ENCODE measurements around the gene VRK3. TPM values are rescaled to one million over a fixed set of nuclear protein-coding genes. Genes with fewer than 3 reads are reported as not detected.

VRK3 gene
- total and polyA plus RNA-seq, 2 donors (not counting 3 experiments of a cell fraction or from before 2014, with no cell fraction given): 20.4 to 36.0 TPM

DNA sequence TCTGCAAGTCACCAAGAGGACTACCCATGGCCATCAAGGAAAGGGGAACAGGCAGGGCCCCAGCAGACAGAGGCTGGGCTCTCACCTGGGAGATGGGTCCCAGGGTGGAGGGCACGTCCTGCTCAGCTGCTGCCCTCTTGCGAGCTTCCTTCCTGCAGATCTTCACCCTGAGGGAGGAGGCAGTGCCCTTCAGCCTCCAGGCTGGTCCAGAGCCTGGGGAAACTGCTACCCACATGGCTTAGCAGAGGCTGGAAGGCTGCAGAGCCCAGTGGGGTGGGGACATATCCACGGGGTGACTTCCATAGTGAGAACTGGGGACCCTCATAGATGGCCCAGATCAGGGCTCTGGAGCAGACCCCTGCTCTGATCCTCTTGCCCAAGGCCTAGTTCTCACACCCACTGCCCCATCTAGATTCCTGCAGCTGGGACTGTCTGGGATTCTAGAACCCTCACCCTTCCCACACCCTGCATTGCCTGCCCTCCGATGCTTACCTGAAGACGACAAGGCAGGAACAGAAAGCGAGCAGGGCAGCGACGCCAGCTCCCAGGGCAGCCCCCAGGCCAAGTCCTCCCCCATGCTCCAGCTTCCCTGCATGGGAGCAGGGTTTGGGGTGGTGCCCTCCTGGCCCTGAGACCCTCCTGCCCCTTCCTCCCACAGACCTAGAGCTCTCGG is 73.2 kb downstream of the VRK3 start:
- CTCF ChIA-PET: interaction anchor here (2.3 kb wide), 1 partner anchor 14 kb away, joined by 5 read pairs; no protein-coding TSS in a partner anchor
- no peak for DNase-seq (ENCODE audit: low read depth, low spot score)
- intact Hi-C loops (cut with micrococcal nuclease): no loop called here

More for the DNA sequence above, 73.2 kb downstream of the VRK3 start:
- H3K9ac ChIP-seq (replicated peaks; ENCODE audit: extremely low read depth, insufficient read depth, low read length): no peak overlapping the region
- TF ChIP-seq, protein P1, sequence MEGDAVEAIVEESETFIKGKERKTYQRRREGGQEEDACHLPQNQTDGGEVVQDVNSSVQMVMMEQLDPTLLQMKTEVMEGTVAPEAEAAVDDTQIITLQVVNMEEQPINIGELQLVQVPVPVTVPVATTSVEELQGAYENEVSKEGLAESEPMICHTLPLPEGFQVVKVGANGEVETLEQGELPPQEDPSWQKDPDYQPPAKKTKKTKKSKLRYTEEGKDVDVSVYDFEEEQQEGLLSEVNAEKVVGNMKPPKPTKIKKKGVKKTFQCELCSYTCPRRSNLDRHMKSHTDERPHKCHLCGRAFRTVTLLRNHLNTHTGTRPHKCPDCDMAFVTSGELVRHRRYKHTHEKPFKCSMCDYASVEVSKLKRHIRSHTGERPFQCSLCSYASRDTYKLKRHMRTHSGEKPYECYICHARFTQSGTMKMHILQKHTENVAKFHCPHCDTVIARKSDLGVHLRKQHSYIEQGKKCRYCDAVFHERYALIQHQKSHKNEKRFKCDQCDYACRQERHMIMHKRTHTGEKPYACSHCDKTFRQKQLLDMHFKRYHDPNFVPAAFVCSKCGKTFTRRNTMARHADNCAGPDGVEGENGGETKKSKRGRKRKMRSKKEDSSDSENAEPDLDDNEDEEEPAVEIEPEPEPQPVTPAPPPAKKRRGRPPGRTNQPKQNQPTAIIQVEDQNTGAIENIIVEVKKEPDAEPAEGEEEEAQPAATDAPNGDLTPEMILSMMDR (IDR thresholded peaks at IDR 0.05; ENCODE audit: extremely low read depth in 1 of 2, insufficient read depth in 1 of 2, low read depth in 1 of 2, low read length in 2 of 2): no peak
- no peak for TF ChIP-seq FOS (IDR thresholded peaks at IDR 0.05; ENCODE audit: borderline replicate concordance, insufficient read depth, low read length)
- TF ChIP-seq EZH2 (IDR thresholded peaks at IDR 0.05; ENCODE audit: borderline replicate concordance, low read depth, low read length, severe bottlenecking): no peak
- TF ChIP-seq GATA2 (IDR thresholded peaks at IDR 0.05; ENCODE audit: insufficient read depth, insufficient read length, low read depth, low read length): no peak
- TF ChIP-seq POLR2A (IDR thresholded peaks at IDR 0.05; ENCODE audit: low read depth, low read length): no peak
- no peak for TF ChIP-seq MYC (IDR thresholded peaks at IDR 0.05; ENCODE audit: low read depth, low read length)
- no peak for TF ChIP-seq POLR2AphosphoS5 (IDR thresholded peaks at IDR 0.05; ENCODE audit: insufficient read depth, low read depth, low read length)
- TF ChIP-seq, protein P2, sequence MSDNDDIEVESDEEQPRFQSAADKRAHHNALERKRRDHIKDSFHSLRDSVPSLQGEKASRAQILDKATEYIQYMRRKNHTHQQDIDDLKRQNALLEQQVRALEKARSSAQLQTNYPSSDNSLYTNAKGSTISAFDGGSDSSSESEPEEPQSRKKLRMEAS (IDR thresholded peaks at IDR 0.05; ENCODE audit: insufficient read depth, insufficient read length): no peak
- no TSS peak for BruUV-seq (replicated peaks)
- H3K4me2 ChIP-seq (ENCODE audit: insufficient read depth, low read length): no peak overlapping the region
- POLR2A ChIA-PET: no interaction called here
- peaks cover 5% of the 10 kb centered on the region for H3K4me1 ChIP-seq (ENCODE audit: control insufficient read depth, extremely low read depth, insufficient read depth, low read length)
- H3K36me3 ChIP-seq (ENCODE audit: control insufficient read depth in 2 of 2, extremely low read depth in 1 of 2, insufficient read depth in 2 of 2, low read length in 2 of 2): no peaks in the 10 kb centered on the region
- no peaks in the 10 kb centered on the region for H4K20me1 ChIP-seq (replicated peaks; ENCODE audit: control insufficient read depth, extremely low read depth, insufficient read depth, low read length)
- no peak overlapping the region for H3K27ac ChIP-seq (ENCODE audit: insufficient read depth, low read depth, low read length)
- dilution Hi-C loops (cut with MboI; ENCODE audit: extremely low pct_ligation_motif_present, low sequenced_read_pairs): no loop called here
- H2AFZ ChIP-seq (ENCODE audit: low read depth, low read length): no peak overlapping the region
- H3K27me3 ChIP-seq (ENCODE audit: control insufficient read depth in 2 of 2, insufficient read depth in 2 of 2, low read length in 2 of 2): peaks cover 9 to 16% of the 10 kb centered on the region in 2 experiments
- no peaks in the 10 kb centered on the region for H3K9me3 ChIP-seq (replicated peaks; ENCODE audit: control insufficient read depth, insufficient read depth, low read length)
- no peaks in the 10 kb centered on the region for H3K79me2 ChIP-seq (ENCODE audit: control insufficient read depth, insufficient read depth, low read length)
- no peak for FAIRE-seq
- no peak overlapping the region for H3K4me3 ChIP-seq (replicated peaks in 1 of 3; ENCODE audit: insufficient read depth in 1 of 3, low read depth in 1 of 3, low read length in 3 of 3)
- H3K9me1 ChIP-seq (replicated peaks; ENCODE audit: control insufficient read depth, extremely low read depth, insufficient read depth, low read length): no peaks in the 10 kb centered on the region

Data from endothelial cell of umbilical vein (primary cell).